Fibroblast of lung (primary cell): Measurements from ENCODE around the gene PARP14.
"Not testable (repeated sequence)": the region's sequence is repeated elsewhere in the genome, so short reads cannot be mapped to it uniquely, and the experiment has no call there.

ENCODE experiments used
- CTCF ChIP-seq, 2 donors: IDR thresholded peaks in 1 of 2; conservative IDR thresholded peaks in 1 of 2; 1 replicate in 1 of 2; 2 replicates in 1 of 2; pipeline ENCODE4 v1.5.1; 2011 to 2012; ENCODE audit warnings: low read length in 2 of 2, control low read depth in 1 of 2, inconsistent platforms in 1 of 2, low read depth in 1 of 2, mild to moderate bottlenecking in 1 of 2
- EZH2 ChIP-seq: IDR thresholded peaks from 2 replicates; pipeline ENCODE4 v1.5.1; 2012; ENCODE audit warnings: low read length, control low read depth, mild to moderate bottlenecking; ENCODE audit errors: missing control alignments

- not testable (repeated sequence) for TF ChIP-seq CTCF (conservative IDR thresholded peaks at IDR 0.05 in 1 of 2, IDR thresholded peaks at IDR 0.05 in 1 of 2; ENCODE audit: low read depth in 1 of 2, low read length in 2 of 2); EZH2
Measured at GRCh38 chr3:122658336-122658735, 22.3 kb upstream of the PARP14 start.
